PC-3 (cell line): ENCODE measurements around the gene SIPA1L3. TPM values are rescaled to one million over a fixed set of nuclear protein-coding genes. Genes with fewer than 3 reads are reported as not detected.
"Not testable (repeated sequence)": the region's sequence is repeated elsewhere in the genome, so short reads cannot be mapped to it uniquely, and the experiment has no call there.

ENCODE experiments used
- ATAC-seq: fragments of 200-7000 bp; cut with Tn5 transposase; 2 replicates; pipeline ENCODE4 v1.9.1; 2020; ENCODE audit warnings: mild to moderate bottlenecking, moderate library complexity
- BruUV-seq: library from RNA; stranded (reverse); fragments of 400-500 nt; replicated peaks from 2 replicates; lab custom pipeline; 2021; lab: Mats Ljungman, UMichigan
- CTCF ChIA-PET: fragments of 300-600 bp; sonication (Branson Sonifier 250); formaldehyde crosslinking; loops from one replicate; lab custom pipeline; 2022; ENCODE audit warnings: antibody characterized with exemption; lab: Charles Lee
- POLR2A ChIA-PET: fragments of 300-600 bp; sonication (Branson Sonifier 250); formaldehyde crosslinking; loops from one replicate; lab custom pipeline; 2022; ENCODE audit warnings: antibody characterized with exemption; ENCODE audit not compliant: unreplicated experiment; lab: Charles Lee
- DNase-seq: peaks from one replicate; pipeline ENCODE4 v3.0.0-alpha.2; 2015
- H2AFZ ChIP-seq: fragments of 300-600 bp; sonication (generic); 2 replicates; pipeline ENCODE4 v1.6.0; 2016; ENCODE audit warnings: antibody characterized with exemption, low read length
- H3F3A ChIP-seq: fragments of 300-600 bp; sonication (generic); one replicate; pipeline ENCODE4 v1.6.0; 2017; ENCODE audit warnings: antibody characterized with exemption, low read length, control low read depth, mild to moderate bottlenecking; ENCODE audit not compliant: unreplicated experiment
- H3K27ac ChIP-seq: fragments of 300-600 bp; sonication (generic); 2 replicates; pipeline ENCODE4 v1.5.1; 2016; ENCODE audit warnings: mild to moderate bottlenecking, low read length
- H3K27me3 ChIP-seq: fragments of 300-600 bp; sonication (generic); 2 replicates; pipeline ENCODE4 v1.6.1; 2016; ENCODE audit warnings: low read length, mixed read lengths
- H3K36me3 ChIP-seq: fragments of 300-600 bp; sonication (generic); 2 replicates; pipeline ENCODE4 v1.6.1; 2016; ENCODE audit warnings: low read depth, mixed run types, low read length, mixed read lengths
- H3K4me1 ChIP-seq: fragments of 300-600 bp; sonication (generic); 2 replicates; pipeline ENCODE4 v1.5.1; 2016; ENCODE audit warnings: low read length; ENCODE audit not compliant: insufficient read depth
- H3K4me2 ChIP-seq: fragments of 300-600 bp; sonication (generic); 2 replicates; pipeline ENCODE4 v1.6.0; 2016; ENCODE audit warnings: low read length
- H3K4me3 ChIP-seq: fragments of 300-600 bp; sonication (generic); 2 replicates; pipeline ENCODE4 v1.5.1; 2016; ENCODE audit warnings: mild to moderate bottlenecking, low read length, mixed read lengths
- H3K79me2 ChIP-seq: fragments of 300-600 bp; sonication (generic); 2 replicates; pipeline ENCODE4 v1.6.1; 2017; ENCODE audit warnings: low read length, mixed read lengths
- H3K9ac ChIP-seq: fragments of 300-600 bp; sonication (generic); 2 replicates; pipeline ENCODE4 v1.6.0; 2016; ENCODE audit warnings: mild to moderate bottlenecking, low read length
- H3K9me2 ChIP-seq: fragments of 300-600 bp; sonication (generic); replicated peaks from 2 replicates; pipeline ENCODE4 v1.6.1; 2016; ENCODE audit warnings: mixed run types, low read length, mixed read lengths
- H3K9me3 ChIP-seq: fragments of 300-600 bp; sonication (generic); 2 replicates; pipeline ENCODE4 v1.6.1; 2016; ENCODE audit warnings: low read length, mixed read lengths
- H4K20me1 ChIP-seq: fragments of 300-600 bp; sonication (generic); 2 replicates; pipeline ENCODE4 v1.6.1; 2016; ENCODE audit warnings: low read length, mixed read lengths
- CTCF ChIP-seq: fragments of 300-600 bp; sonication (generic); conservative IDR thresholded peaks from 2 replicates; pipeline ENCODE4 v1.5.1; 2017; ENCODE audit warnings: antibody characterized with exemption, low read depth, mild to moderate bottlenecking, low read length
- EZH2 ChIP-seq: fragments of 300-600 bp; sonication (generic); IDR thresholded peaks from one replicate; pipeline ENCODE4 v1.6.1; 2017; ENCODE audit warnings: antibody characterized with exemption, mild to moderate bottlenecking, low read length; ENCODE audit not compliant: unreplicated experiment
- EZH2phosphoT487 ChIP-seq: fragments of 300-600 bp; sonication (generic); IDR thresholded peaks from 2 replicates; pipeline ENCODE4 v1.6.1; 2018; ENCODE audit warnings: mild to moderate bottlenecking, antibody characterized with exemption, low read length, borderline replicate concordance
- intact Hi-C: fragments of 100-400 bp; cut with micrococcal nuclease; formaldehyde crosslinking; loops from 2 replicates; pipeline ENCODE4 v1.9.0; 2023
- total RNA-seq: library from RNA; depleted of rRNA; stranded (reverse); fragments of >200 nt; gene quantifications from 2 replicates; pipeline ENCODE4 v1.2.3, GENCODE V29; 2014

The SIPA1L3 gene
- total RNA-seq, 1 experiment from 2014 or later, result 38.7 TPM

- TF ChIP-seq EZH2phosphoT487 (no peak), CTCF (no peak), EZH2 (no peak)
- no peaks in the 10 kb centered on the region for H4K20me1 ChIP-seq
Observed at GRCh38 chr19:37914908-37915307, 7.9 kb downstream of the SIPA1L3 start.

GRCh38 chr19:37920591-37921450, 13.8 kb downstream of the SIPA1L3 start:
- DNase-seq, result no peak
- Histone ChIP-seq H3K27ac (no peak overlapping the region), H3K36me3 (no peaks in the 10 kb centered on the region; the same call in 1 of the 2 replicates), H2AFZ (no peak overlapping the region), H3K4me3 (no peak overlapping the region), H3K9me2 (no peaks in the 10 kb centered on the region), H4K20me1 (no peaks in the 10 kb centered on the region), H3K4me1 (no peaks in the 10 kb centered on the region), H3K27me3 (no peaks in the 10 kb centered on the region), H3F3A (no peaks in the 10 kb centered on the region), H3K9me3 (no peaks in the 10 kb centered on the region), H3K9ac (no peak overlapping the region), H3K79me2 (peaks cover 66% of the 10 kb centered on the region), H3K4me2 (no peak overlapping the region)
- TF ChIP-seq EZH2 (no peak), EZH2phosphoT487 (no peak), CTCF (no peak)
- no TSS peak for BruUV-seq
- ChIA-PET CTCF (no interaction called here), POLR2A (no interaction called here)
- no peak for ATAC-seq
- intact Hi-C loops, result no loop called here

More at GRCh38 chr19:37914908-37915307, 7.9 kb downstream of the SIPA1L3 start:
- Histone ChIP-seq H3K9me2 (no peaks in the 10 kb centered on the region), H3K9ac (no peak overlapping the region), H3K4me1 (no peaks in the 10 kb centered on the region), H3K9me3 (no peaks in the 10 kb centered on the region), H3K79me2 (peaks cover 88% of the 10 kb centered on the region), H3K36me3 (no peaks in the 10 kb centered on the region), H3K27me3 (no peaks in the 10 kb centered on the region), H3K27ac (no peak overlapping the region), H3F3A (no peaks in the 10 kb centered on the region), H3K4me2 (no peak overlapping the region), H3K4me3 (no peak overlapping the region), H2AFZ (no peak overlapping the region)
- no TSS peak for BruUV-seq
- CTCF ChIA-PET, result no interaction called here
- ATAC-seq (no peak), DNase-seq (no peak)
- intact Hi-C loops, result no loop called here
- POLR2A ChIA-PET, result no interaction called here

GRCh38 chr19:37924573-37924972, 17.6 kb downstream of the SIPA1L3 start:
- H3K9me2 ChIP-seq, POLR2A ChIA-PET, H3F3A ChIP-seq, H3K4me3 ChIP-seq, CTCF ChIA-PET, H3K4me2 ChIP-seq, intact Hi-C loops, H3K27ac ChIP-seq, H3K27me3 ChIP-seq, DNase-seq, H3K9ac ChIP-seq, BruUV-seq, H3K4me1 ChIP-seq, H4K20me1 ChIP-seq, H3K9me3 ChIP-seq, ATAC-seq, H2AFZ ChIP-seq, H3K36me3 ChIP-seq: not testable (repeated sequence)
- H3K79me2 ChIP-seq, result peaks cover 73% of the 10 kb centered on the region
